HepG2 (cell line): ENCODE results near the gene FAAP20. TPM values are rescaled to one million over a fixed set of nuclear protein-coding genes. Genes with fewer than 3 reads are reported as not detected.

Experiments
- ARHGAP35 ChIP-seq: sonication (generic); formaldehyde crosslinking; IDR thresholded peaks from 2 replicates; pipeline ENCODE4 v1.9.0; 2022; ENCODE audit warnings: mild to moderate bottlenecking, inconsistent platforms, moderate library complexity, missing genetic modification reagents, borderline replicate concordance
- ATF3 ChIP-seq: sonication (generic); formaldehyde crosslinking; IDR thresholded peaks from 2 replicates; pipeline ENCODE4 v1.4.0; 2020; ENCODE audit warnings: missing genetic modification reagents
- BCL3 ChIP-seq: sonication (generic); formaldehyde crosslinking; IDR thresholded peaks from 2 replicates; pipeline ENCODE4 v1.5.1; 2020; ENCODE audit warnings: mild to moderate bottlenecking, missing genetic modification reagents, moderate library complexity
- FOXC1 ChIP-seq: sonication (generic); formaldehyde crosslinking; IDR thresholded peaks from 2 replicates; pipeline ENCODE4 v1.8.0; 2022; ENCODE audit warnings: mild to moderate bottlenecking, missing genetic modification reagents, borderline replicate concordance
- GATAD2A ChIP-seq: IDR thresholded peaks from 2 replicates; pipeline ENCODE4 v1.6.1; 2016
- GTF2F1 ChIP-seq: fragments of 150-350 bp; IDR thresholded peaks from 2 replicates; pipeline ENCODE4 v1.6.1; 2014; ENCODE audit warnings: low read length
- HNRNPL ChIP-seq: fragments of 200-400 bp; formaldehyde crosslinking; IDR thresholded peaks from 2 replicates; pipeline ENCODE4 v1.6.1; 2017; ENCODE audit warnings: mild to moderate bottlenecking, low read depth, low read length
- MXD4 ChIP-seq: IDR thresholded peaks from 2 replicates; pipeline ENCODE4 v1.6.1; 2016; ENCODE audit warnings: mild to moderate bottlenecking, missing biosample characterization, missing genetic modification reagents
- NR2F2 ChIP-seq: IDR thresholded peaks from 2 replicates; pipeline ENCODE4 v1.6.1; 2012; ENCODE audit warnings: low read depth, inconsistent platforms, borderline replicate concordance
- PAF1 ChIP-seq: IDR thresholded peaks from 2 replicates; pipeline ENCODE4 v1.6.1; 2016; ENCODE audit warnings: missing genetic modification reagents, missing compliant biosample characterization
- POLR2G ChIP-seq: fragments of 200-400 bp; formaldehyde crosslinking; IDR thresholded peaks from 2 replicates; pipeline ENCODE4 v1.6.1; 2018; ENCODE audit warnings: mild to moderate bottlenecking, low read depth, low read length, moderate library complexity
- SMAD3 ChIP-seq: sonication (generic); formaldehyde crosslinking; IDR thresholded peaks from 2 replicates; pipeline ENCODE4 v1.4.0; 2020; ENCODE audit warnings: missing genetic modification reagents
- TCF7 ChIP-seq: sonication (generic); IDR thresholded peaks from 2 replicates; pipeline ENCODE4 v1.6.1; 2016; ENCODE audit warnings: antibody characterized with exemption, low read depth
- TRIM24 ChIP-seq: sonication (generic); formaldehyde crosslinking; IDR thresholded peaks from 2 replicates; pipeline ENCODE4 v1.8.0; 2022; ENCODE audit warnings: mild to moderate bottlenecking, missing genetic modification reagents
- ZNF274 ChIP-seq: sonication (generic); formaldehyde crosslinking; IDR thresholded peaks from 2 replicates; pipeline ENCODE4 v1.5.1; 2020; ENCODE audit warnings: mild to moderate bottlenecking, missing genetic modification reagents
- ZNF407 ChIP-seq: sonication (generic); formaldehyde crosslinking; IDR thresholded peaks from one replicate; pipeline ENCODE4 v1.5.1; 2020; ENCODE audit warnings: mild to moderate bottlenecking, missing genetic modification reagents; ENCODE audit errors: not compliant biosample characterization
- ZSCAN9 ChIP-seq: IDR thresholded peaks from 2 replicates; pipeline ENCODE4 v1.6.1; 2016; ENCODE audit warnings: borderline replicate concordance
- polyA plus RNA-seq, 8 experiments: library from polyadenylated mRNA; depleted of rRNA in 3 of 8; stranded (reverse) in 7 of 8; unstranded in 1 of 8; fragments of >200 nt; fragmentation: Illumina TruSeq in 4 of 8; extraction: Trizol in 4 of 8; gene quantifications; 2 replicates each; pipeline versions ENCODE4 v1.2.1 to v1.2.3, GENCODE V29; 2011 to 2016; ENCODE audit warnings: low read depth in 4 of 8, missing spikeins in 1 of 8, mixed read lengths in 1 of 8; ENCODE audit not compliant: insufficient read depth in 1 of 8
- total RNA-seq, 5 experiments: library from RNA; depleted of rRNA; stranded (reverse); fragments of >200 nt; fragmentation: Illumina TruSeq; extraction: Trizol; gene quantifications; 2 replicates each; pipeline ENCODE4 v1.2.3, GENCODE V29; 2016; ENCODE audit warnings: low read depth in 1 of 5

Gene FAAP20
- total and polyA plus RNA-seq, 2 of the 13 experiments (the other 11 are each of a cell fraction or from before 2014, with no cell fraction given) = 9.6 to 10.8 TPM

- no peak for TF ChIP-seq ATF3
- TF ChIP-seq PAF1 = 0 out of 2 replicates have a peak, but pooled peaks have one; percentile 21
- TF ChIP-seq FOXC1 = peak; percentile 21; the same call in 1 of the 2 replicates
- TF ChIP-seq SMAD3 = no peak
- TF ChIP-seq ARHGAP35 = no peak; the same call in 1 of the 2 replicates
- no peak; the same call in 1 of the 2 replicates for TF ChIP-seq GATAD2A
- TF ChIP-seq ZNF407 (CRISPR knock-in tag) = peak; percentile 81
- TF ChIP-seq BCL3 (CRISPR knock-in tag) = no peak
- TF ChIP-seq POLR2G = peak; percentile 70
- TF ChIP-seq ZSCAN9 (CRISPR knock-in tag) = 0 out of 2 replicates have a peak, but pooled peaks have one; percentile 22
- peak; percentile 30; the same call in 1 of the 2 replicates for TF ChIP-seq MXD4 (CRISPR knock-in tag)
- 0 out of 2 replicates have a peak, but pooled peaks have one; percentile 45 for TF ChIP-seq HNRNPL
- TF ChIP-seq ZNF274 (CRISPR knock-in tag) = peak; percentile 40; the same call in 1 of the 2 replicates
- TF ChIP-seq GTF2F1 = no peak
- no peak for TF ChIP-seq TRIM24 (CRISPR knock-in tag)
- no peak for TF ChIP-seq NR2F2
- no peak; the same call in 1 of the 2 replicates for TF ChIP-seq TCF7
These were observed 4.8 kb downstream of the FAAP20 start (continued) for GRCh38 chr1:2189459-2190425.
